GM19238 (cell line): Measurements from ENCODE around the gene TMEM233.

Experiments used
- DNase-seq: peaks from one replicate; pipeline ENCODE4 v3.0.0; 2011; ENCODE audit warnings: low spot score; ENCODE audit not compliant: insufficient read length

Gene TMEM233

DNA sequence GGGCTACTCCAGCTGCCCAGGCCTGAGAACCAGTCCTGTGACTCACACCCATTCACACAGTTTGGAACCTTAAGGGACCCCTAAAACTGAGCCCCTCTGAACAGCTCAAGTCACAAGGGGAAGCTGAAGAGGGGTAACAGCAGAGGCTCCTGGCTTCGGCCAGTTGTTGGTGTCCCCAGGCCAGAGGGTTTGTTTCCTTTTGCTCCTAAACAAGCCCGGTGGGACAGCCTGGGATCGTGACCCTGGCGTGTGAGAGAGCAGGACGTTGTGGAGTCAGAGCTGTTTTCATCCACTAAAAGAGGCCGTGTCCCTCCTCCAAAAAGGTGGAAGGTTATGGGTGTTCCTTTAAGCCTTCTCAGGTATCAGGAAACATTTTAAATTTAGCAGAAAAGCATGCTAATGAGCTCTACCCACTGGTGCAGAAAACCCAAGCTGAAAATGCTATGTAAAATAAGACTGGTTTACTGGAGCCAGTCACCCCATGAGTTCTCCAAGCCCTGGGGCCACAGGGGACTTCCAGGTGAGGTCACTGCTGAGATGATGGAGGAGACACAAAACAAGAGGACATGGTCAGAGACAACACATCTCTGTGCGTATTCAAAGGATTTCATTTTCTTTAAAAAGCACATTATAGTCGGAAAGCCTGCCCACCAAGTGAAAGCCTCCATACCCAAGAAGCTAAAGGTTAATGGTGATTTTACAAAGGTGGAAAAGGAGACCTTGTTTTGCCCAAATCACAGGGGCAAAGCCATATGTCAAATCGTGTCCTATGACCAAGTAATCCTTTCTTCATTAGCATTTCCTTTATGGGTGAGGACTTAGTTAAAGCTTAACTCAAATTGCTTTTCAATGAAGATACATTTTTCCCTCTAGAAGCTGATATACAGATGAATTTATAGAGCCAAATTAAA is 88.4 kb downstream of the TMEM233 start:
- DNase-seq: no peak

DNA sequence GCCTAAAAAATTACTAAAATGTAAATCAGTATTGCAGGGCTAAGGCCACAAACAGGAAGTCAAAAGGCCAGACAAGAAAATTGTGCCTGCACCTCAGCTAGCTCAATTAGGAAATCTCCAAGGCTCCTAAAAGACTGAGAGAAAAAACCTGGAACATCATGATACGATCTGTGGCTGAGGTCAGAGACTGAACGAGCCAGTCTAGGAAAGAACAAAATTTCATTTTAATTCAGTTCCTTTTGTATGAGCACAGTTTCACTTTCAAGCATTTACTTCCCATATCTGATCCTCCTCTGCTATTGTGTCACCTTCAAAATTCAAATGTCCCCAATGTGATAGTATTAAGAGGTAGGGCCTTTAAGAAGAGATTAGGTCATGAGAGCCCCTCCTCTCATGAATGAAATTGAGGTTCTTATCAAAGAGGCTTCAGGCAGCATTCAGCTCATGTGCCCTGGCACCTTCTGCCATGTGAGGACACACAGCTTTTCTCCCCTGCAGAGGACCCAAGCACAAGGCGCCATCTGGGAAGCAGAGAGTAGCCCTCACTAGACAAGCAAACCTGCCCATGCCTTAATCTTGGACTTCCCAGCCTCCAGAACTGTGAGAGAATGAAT is 89.2 kb downstream of the TMEM233 start:
- no peak for DNase-seq

DNA sequence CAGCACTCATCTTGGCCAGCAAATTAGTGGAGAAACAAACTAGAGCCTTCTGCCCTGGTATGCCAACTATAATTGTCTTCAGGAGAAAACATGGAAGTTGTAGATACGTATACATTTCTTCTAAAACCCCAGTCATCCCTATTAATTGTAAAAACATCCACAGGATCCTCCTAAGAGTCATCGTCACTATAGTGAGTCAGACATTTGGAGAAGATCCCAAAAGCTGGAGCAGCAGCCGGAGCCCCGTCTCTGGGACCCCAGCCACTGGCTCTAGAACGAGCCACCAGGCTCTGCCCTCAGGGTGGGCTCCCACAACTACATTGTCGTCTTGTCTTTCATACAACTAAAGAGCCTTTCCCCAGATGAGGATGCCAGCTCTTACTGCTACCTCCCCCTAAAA is 89.8 kb downstream of the TMEM233 start:
- DNase-seq: no peak

DNA sequence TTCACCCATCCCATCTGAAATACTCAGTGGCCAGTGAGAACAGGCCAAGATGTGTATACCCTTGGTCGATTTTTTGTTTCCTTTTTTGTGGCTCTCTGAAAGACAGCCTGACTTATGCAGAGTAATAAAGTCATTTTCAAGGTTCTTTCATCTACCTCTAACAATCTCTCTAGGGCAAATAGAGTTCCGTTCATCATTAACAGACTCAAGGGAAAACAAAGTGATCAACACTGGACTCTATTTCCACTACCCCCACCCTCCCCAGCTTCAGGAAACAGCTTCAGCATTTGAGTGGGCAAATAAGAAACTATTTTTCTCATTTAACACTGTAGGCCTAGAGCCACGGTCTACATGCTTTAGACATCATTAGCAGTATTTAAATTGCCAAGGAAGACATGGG is 90.2 kb downstream of the TMEM233 start:
- no peak for DNase-seq

DNA sequence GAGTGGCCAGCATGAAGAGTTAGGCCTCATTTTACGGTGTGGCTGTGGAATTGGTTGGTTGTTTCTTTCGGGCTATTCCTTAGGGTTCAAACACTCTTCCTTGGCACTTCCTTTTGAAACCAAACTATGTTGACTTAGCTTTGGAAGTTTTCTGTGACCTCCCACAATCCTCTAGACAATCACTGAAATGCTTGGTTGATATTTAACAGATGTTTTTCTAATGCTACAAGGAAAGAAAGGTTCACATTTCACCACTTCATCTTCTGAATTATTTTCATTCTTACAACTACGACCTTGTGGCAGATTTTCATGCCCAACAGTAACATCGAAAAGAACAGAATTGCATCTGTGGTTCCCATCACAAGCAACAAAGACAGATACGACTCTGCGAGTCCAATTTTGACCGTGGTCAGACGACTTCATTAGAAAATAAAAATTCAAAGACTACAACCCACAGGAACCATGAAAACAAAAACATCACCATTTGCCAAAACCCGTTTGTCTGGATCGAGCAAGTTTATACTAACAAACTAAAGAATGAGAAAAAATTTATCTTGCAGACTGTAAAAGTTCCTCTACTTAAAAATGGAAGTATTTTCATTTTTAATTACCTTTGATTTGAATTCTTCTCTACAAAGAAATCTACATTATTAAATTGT is 91.3 kb downstream of the TMEM233 start:
- DNase-seq: no peak

DNA sequence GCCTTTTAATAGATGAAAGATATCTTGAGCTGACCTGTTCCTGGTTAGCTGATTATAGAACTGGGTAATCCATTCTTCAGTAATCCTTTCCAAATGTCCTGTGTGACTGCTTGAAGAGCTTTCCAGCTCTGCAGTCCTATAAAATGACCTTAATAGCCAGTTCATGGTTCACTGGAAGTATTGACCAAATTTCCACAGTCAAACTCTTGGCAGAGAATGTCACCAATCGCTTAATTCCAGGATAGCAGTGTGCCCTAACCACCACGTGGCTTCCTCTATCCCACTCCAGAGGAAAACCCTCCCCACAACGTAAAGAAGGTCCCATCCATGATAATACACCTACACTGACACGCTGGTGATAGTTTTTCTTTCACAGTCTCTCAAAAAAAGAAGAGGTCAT is 91.8 kb downstream of the TMEM233 start:
- no peak for DNase-seq

DNA sequence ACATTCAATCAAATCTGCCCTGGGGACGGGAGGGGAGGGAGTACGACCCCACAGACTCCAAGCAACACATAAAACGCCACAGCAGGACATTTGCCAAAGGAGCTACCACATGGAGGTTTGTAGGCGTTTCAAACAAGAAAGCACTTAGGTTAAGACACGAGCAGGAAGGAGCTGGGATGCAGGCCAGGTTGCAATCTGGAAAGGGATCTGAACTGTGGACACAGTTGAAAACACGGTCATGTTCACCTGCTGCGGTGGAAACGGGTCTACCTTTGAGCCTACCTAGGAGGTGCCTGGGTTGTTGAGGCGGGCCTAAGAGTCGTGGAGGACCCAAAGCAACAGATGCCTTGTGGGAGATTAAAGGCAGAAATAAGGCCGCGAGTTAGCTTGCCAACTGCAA is 92.8 kb downstream of the TMEM233 start:
- no peak for DNase-seq

DNA sequence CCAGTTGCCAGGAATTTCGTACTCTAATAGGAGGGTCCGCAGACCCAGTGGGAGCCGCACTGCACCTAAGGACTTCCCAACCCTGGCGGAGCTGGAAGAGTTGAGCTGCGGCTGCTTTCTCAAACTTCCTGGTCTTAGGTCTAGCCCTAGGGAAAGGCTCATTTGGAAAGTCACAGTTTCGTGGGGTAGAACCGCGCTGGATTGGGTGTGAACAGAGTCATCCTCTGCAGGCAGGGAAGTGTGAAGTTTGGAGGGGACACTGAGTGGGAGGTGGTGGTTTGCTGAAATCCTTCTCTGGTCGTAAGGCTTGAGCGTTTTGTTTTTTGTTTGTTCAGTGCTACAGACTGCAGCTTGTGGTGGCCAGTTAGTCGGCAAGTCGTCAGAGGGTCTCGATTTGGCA is 93.2 kb downstream of the TMEM233 start:
- DNase-seq: no peak

DNA sequence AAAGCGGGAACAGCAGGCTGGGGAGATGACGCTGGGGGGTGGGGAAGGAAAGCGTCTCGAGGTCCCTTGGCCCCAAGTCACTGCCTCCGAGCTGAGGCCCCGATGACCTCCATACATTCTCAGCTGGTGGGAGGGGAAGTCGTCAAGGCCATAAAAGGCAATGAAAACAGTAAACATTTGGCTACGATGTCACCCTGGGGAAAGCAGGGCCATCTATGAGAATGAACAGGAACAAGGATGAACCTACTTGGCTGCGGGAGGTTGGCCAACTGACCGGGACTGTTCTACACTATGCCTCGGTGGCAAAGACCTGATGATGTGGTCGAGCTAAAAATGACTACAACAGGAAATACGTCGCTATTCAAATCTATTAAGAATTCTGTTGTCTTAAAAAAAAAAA is 93.8 kb downstream of the TMEM233 start:
- DNase-seq: no peak

DNA sequence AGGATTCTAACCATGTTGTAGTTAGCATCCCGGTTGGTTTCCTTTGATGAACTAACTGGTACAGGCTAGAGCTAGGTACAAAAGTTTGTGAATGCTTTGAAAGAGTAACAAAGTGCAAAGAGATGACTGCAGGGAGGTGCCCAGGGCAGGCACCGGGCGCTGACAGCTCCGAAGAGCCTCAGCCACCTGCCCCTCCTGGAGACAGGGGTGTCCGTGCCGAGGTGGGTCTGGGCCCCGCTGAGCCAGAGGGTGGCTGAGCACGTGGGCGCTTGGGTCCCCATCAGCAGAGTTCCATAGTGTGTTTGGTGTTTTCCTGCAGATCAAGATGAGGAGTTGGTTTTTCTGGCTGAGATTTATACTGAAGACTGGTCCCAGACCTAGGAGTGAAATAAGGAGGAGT is 94.3 kb downstream of the TMEM233 start:
- no peak for DNase-seq

DNA sequence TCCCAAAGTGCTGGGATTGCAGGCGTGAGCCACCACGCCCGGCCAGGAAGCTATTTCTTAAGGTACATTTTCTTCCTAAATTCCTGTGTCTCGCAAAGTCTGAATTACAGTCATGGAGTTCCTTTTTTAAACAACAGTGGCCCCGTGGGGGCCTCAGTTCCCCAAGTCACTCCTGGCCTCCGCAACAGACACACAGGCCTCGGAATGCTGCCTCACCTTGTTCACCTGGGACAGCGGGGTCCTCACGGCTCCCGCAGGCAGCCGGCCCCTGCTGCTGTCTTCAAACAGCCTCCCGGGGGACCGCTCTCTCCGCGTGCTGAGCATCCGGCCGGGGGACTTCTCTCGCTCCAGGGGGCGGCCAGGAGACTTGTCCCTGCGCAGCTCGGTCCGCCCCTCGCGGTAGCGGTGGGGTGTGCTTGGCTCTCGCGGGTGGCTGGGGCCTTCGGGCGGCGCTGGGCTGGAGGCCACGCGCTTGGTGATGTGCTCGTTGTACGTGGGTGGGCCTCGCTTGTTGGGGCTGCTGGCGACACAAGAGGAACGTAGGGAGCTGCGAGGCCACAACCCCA is 96.4 kb downstream of the TMEM233 start:
- DNase-seq: no peak

DNA sequence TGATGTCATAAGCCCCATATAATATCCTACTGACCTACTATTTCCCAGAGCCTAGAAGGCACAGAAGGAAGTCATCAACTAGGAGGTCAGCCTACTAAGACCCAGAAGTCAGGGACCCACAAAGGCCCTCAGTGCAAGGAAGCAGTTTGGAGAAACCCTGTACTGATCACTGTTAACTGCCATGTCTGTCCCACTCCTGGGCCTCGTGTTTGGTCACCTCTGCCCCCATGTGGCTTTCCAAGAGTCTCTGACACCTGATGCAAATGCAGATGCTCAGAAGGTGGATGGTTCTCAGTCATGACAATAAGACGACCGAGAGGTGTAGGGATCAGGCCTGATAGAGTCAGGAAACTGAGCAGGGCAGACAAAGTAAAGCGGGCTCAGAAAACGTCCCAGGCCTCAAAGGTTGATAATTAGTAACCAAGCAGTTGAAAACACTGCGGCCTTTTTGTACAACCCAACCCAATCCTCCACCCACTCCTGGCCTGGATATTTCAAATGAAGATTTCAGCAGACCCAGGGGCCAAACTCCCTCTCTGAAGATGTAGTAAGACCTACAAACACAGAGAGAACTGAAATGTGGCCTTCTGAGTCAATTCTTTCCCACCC is 97.7 kb downstream of the TMEM233 start:
- DNase-seq: no peak

DNA sequence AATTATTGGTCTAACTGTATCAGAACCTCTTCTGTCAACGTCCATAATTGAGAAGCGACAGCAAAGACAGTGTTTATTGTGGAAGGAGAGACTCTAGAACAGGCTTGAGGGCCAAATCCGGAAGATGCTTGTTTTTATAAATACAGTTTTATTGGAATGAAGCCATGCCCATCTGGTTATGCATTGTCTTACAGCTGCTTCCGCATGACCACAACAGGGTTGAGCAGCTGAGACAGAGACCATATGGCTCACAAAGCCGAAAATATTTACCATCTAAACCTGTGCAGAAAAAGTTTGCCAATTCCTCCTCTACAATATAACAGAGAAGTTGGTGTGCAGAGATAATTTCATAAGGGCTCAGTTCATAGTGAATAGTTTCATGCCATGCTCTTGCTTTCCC is 98.8 kb downstream of the TMEM233 start:
- DNase-seq: no peak
